ENCODE data around the gene TP53BP1.

DNA sequence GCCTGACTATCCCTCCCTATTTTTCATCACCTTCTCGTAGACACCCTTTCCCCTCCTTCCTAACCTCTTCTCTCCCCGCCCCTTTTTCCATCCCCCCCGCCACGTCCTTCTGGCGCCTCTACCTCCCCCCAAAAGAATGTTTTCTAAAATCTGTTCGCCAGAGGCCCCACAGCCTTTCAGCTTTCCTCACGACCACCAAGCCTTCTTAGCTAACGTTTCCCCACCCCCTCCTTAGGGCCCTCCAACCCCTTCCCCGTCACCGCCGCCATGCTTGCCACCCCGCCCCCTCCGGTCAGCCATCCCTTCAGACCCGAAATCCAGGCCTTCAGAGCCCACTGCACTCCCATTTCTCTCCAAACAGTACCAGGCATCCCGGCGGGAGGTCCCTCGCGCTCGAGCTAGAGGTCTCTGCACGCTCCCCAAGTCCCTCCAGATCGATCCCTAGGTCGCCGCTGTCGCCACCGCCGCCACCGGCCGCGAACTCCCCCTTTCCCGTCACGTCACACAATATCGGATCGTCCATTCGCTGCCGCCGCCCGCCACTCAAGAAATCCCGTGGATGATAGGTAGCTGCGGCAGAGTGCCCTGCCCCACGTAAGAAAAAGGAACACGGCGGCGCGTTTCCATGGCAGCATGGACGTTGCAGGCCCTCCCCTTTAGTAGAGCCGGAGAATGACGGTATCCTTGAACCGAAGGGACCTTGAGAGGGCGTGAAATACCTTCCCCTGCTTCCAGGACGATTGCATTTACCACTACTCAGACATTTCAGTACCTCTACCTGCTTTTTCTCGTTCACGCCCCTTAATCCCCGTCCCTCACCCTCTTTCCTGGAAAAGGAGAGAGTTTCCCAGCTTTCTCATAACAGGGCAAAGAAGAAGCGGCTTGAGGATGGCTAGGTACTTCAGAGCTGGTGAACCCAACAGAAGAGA lies at the start of gene TP53BP1:
- TF ChIP-seq GABPA (IDR thresholded peaks at IDR 0.05 in 1 of 2, conservative IDR thresholded peaks at IDR 0.05 in 1 of 2) = peak in 1 of 2 donors; percentile 51
- TF ChIP-seq, protein P1, sequence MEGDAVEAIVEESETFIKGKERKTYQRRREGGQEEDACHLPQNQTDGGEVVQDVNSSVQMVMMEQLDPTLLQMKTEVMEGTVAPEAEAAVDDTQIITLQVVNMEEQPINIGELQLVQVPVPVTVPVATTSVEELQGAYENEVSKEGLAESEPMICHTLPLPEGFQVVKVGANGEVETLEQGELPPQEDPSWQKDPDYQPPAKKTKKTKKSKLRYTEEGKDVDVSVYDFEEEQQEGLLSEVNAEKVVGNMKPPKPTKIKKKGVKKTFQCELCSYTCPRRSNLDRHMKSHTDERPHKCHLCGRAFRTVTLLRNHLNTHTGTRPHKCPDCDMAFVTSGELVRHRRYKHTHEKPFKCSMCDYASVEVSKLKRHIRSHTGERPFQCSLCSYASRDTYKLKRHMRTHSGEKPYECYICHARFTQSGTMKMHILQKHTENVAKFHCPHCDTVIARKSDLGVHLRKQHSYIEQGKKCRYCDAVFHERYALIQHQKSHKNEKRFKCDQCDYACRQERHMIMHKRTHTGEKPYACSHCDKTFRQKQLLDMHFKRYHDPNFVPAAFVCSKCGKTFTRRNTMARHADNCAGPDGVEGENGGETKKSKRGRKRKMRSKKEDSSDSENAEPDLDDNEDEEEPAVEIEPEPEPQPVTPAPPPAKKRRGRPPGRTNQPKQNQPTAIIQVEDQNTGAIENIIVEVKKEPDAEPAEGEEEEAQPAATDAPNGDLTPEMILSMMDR (IDR thresholded peaks at IDR 0.05; ENCODE audit: low read depth, low read length, missing input control) = no peak
- TF ChIP-seq, protein P2, sequence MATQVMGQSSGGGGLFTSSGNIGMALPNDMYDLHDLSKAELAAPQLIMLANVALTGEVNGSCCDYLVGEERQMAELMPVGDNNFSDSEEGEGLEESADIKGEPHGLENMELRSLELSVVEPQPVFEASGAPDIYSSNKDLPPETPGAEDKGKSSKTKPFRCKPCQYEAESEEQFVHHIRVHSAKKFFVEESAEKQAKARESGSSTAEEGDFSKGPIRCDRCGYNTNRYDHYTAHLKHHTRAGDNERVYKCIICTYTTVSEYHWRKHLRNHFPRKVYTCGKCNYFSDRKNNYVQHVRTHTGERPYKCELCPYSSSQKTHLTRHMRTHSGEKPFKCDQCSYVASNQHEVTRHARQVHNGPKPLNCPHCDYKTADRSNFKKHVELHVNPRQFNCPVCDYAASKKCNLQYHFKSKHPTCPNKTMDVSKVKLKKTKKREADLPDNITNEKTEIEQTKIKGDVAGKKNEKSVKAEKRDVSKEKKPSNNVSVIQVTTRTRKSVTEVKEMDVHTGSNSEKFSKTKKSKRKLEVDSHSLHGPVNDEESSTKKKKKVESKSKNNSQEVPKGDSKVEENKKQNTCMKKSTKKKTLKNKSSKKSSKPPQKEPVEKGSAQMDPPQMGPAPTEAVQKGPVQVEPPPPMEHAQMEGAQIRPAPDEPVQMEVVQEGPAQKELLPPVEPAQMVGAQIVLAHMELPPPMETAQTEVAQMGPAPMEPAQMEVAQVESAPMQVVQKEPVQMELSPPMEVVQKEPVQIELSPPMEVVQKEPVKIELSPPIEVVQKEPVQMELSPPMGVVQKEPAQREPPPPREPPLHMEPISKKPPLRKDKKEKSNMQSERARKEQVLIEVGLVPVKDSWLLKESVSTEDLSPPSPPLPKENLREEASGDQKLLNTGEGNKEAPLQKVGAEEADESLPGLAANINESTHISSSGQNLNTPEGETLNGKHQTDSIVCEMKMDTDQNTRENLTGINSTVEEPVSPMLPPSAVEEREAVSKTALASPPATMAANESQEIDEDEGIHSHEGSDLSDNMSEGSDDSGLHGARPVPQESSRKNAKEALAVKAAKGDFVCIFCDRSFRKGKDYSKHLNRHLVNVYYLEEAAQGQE (IDR thresholded peaks at IDR 0.05) = no peak
- TF ChIP-seq RXRA (IDR thresholded peaks at IDR 0.05) = no peak
- no peak for TF ChIP-seq TAF1 (conservative IDR thresholded peaks at IDR 0.05)
- TF ChIP-seq, protein P3, sequence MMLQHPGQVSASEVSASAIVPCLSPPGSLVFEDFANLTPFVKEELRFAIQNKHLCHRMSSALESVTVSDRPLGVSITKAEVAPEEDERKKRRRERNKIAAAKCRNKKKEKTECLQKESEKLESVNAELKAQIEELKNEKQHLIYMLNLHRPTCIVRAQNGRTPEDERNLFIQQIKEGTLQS (IDR thresholded peaks at IDR 0.05) = no peak
- TF ChIP-seq RAD21 (IDR thresholded peaks at IDR 0.05) = no peak
- TF ChIP-seq JUND (IDR thresholded peaks at IDR 0.05) = no peak
- no peak for TF ChIP-seq FOXA1 (IDR thresholded peaks at IDR 0.05)
- TF ChIP-seq EGR1 (IDR thresholded peaks at IDR 0.05; ENCODE audit: low read depth in 2 of 2) = no peak
- TF ChIP-seq, protein P4, sequence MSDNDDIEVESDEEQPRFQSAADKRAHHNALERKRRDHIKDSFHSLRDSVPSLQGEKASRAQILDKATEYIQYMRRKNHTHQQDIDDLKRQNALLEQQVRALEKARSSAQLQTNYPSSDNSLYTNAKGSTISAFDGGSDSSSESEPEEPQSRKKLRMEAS (IDR thresholded peaks at IDR 0.05) = no peak
